ENCODE measurements around the gene ADO.

The ADO gene

GRCh38 chr10:62792261-62792660, 12.3 kb upstream of the ADO start:
- DNase-seq (ENCODE audit: low read depth in 1 of 2, low spot score in 1 of 2), result no peak

- no peak for DNase-seq (ENCODE audit: low read depth in 1 of 2, low spot score in 1 of 2)
These were observed 10.2 kb upstream of the ADO start for GRCh38 chr10:62794306-62794705.

- no peak for DNase-seq (ENCODE audit: low read depth in 1 of 2, low spot score in 1 of 2)
These were observed 9.4 kb upstream of the ADO start for GRCh38 chr10:62795100-62795499.

DNA sequence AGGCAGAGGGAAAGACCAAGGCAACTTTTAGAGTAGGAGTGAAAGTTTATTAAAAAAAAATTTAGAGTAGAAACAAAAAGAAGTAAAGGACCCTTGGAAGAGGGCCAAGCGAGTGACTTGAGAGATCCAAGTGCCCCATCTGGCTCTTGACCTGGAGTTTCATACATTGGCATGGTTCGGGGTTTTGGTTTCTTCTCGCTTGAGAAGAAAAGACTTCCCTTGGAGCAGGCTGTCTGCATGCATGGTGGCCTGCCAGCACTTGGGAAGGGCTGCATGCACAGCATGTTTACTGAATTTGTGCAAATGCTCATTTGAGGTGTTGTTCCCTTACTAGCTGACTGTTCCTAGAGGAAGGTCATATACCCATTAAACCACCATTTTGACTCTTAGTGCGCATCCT, 8.8 kb upstream of the ADO start:
- no peak for DNase-seq (ENCODE audit: low read depth in 1 of 2, low spot score in 1 of 2)

- no peak for DNase-seq (ENCODE audit: low read depth in 1 of 2, low spot score in 1 of 2)
These were observed 7.6 kb upstream of the ADO start for GRCh38 chr10:62796896-62797295.

GRCh38 chr10:62801871-62802270, 2.6 kb upstream of the ADO start:
- no peak for DNase-seq (ENCODE audit: low read depth in 1 of 2, low spot score in 1 of 2)

GRCh38 chr10:62803724-62804355, 680 bp upstream of the ADO start:
- DNase-seq (ENCODE audit: low read depth in 1 of 2, low spot score in 1 of 2), result no peak

DNA sequence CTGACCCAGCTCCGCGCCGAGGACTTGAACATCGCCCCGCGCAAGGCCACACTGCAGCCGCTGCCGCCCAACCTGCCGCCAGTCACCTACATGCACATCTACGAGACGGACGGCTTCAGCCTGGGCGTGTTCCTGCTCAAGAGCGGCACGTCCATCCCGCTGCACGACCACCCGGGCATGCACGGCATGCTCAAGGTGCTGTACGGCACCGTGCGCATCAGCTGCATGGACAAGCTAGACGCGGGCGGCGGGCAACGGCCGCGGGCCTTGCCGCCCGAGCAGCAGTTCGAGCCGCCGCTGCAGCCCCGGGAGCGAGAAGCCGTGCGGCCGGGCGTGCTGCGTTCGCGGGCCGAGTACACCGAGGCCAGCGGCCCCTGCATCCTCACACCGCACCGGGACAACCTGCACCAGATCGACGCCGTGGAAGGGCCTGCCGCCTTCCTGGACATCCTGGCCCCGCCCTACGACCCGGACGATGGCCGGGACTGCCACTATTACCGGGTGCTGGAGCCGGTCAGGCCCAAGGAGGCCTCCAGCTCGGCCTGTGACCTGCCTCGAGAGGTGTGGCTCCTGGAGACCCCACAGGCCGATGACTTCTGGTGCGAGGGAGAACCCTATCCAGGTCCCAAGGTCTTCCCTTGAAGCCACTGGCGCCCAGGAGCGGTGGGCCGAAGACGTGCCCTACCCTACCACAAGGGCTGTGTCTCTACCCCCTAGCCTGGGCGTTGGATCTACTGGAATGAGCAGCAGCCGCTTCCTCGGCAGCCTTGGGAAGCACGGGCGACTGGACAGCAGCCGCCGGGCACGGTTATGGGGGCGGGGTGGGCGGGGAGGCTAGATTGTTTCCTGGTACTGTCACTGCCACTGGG, 945 bp downstream of the ADO start:
- DNase-seq (ENCODE audit: low read depth in 1 of 2, low spot score in 1 of 2), result no peak

- no peak for DNase-seq (ENCODE audit: low read depth in 1 of 2, low spot score in 1 of 2)
These were observed 1.7 kb downstream of the ADO start for GRCh38 chr10:62806251-62806650.

DNA sequence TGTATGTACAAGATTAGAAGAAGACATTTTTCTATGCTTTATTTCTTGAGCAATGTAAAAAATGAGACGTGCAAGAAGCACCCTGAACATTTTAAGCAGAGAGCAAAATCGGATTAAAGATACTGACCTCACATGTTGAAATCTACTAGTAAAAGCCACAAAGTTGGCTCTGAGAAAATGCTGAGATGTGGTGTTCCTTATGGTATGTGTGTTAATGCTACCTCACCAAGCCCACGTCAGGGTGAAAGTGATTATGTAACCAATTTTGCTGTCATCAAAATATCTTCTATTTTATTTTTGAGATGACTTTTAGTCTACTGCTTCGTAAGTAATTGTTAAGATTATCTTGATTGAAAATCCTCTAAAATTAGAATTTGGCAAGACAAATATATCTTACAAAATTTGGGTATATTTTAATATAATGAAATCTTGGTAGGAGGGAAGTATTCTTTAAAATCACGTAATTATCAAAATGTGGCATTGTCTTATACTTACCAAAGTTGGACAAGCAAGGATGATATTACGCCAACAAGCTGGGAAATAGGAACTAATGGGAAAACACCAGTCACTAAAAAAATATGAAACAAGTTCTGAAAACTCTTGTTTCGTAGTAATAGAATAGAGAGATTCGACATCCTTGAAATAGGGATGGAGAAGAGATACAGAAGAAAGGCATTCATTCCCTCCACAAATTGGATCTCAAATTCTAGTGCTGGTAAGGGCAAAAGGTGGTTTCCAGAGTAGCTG, 5.8 kb downstream of the ADO start:
- no peak for DNase-seq (ENCODE audit: low read depth in 1 of 2, low spot score in 1 of 2)

DNA sequence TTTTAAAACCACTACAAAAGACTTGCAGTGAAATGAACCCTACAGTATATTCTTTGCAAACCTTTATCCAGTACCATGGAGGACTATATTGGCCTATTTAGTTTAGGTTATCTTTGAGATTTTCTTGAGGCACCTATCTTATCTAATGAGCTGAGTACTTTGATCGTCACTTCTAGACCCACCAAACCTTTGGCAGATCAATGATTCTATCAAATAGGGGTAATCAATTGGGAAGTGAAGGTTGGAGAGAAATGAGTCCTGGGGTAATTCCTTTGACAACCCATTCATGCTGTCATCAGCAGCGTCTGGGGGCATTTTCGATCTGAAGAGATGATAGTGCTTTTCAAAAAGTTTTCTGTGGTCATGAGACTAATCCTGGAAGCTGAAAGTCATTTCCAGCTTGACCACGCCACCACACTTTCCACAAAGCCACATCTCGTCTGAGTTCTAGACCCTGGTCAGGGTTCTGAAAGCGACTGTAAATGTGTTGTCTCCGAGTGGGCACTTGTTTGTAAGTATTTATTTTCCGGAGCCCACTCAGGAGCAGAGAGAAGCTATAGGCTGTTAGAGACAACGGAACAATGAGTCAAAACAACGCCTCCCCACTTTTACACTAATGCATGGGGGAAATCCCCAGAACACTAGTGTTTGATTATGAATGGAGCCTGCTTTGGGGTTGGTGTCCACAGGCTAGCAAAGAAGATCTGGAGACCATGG, 6.8 kb downstream of the ADO start:
- DNase-seq (ENCODE audit: low read depth in 1 of 2, low spot score in 1 of 2), result peak; percentile 28 to 31

GRCh38 chr10:62812672-62813439, 8.3 kb downstream of the ADO start:
- DNase-seq (ENCODE audit: low read depth in 1 of 2, low spot score in 1 of 2), result no peak

DNA sequence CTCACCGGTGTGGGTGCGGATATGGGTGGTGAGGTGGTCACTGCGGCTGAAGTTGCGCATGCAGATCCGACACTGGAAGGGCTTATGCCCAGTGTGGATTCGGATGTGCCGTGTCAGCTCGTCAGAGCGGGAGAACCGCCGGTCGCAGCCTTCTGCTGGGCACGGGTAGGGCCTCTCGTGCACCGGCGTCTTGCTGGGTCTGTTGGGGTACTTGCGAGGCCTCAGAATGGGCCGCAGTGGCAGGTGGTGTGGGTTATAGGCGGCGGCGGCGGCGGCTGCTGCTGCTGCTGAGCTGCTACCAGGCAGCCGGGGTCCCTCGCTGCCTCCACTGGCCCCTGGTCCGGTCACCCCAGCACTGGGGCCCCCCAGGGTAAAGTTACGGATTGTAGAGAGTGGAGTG, 8.9 kb downstream of the ADO start:
- peak in 1 of 2 donors; percentile 20 for DNase-seq (ENCODE audit: low read depth in 1 of 2, low spot score in 1 of 2)

- peak in 1 of 2 donors; percentile 22 for DNase-seq (ENCODE audit: low read depth in 1 of 2, low spot score in 1 of 2)
These were observed 9.5 kb downstream of the ADO start for GRCh38 chr10:62813981-62814380.

- DNase-seq (ENCODE audit: low read depth in 1 of 2, low spot score in 1 of 2), result peak in 1 of 2 donors; percentile 37
These were observed 10.3 kb downstream of the ADO start for GRCh38 chr10:62814756-62815380.

GRCh38 chr10:62815381-62816075, 11.0 kb downstream of the ADO start:
- DNase-seq (ENCODE audit: low read depth in 1 of 2, low spot score in 1 of 2), result peak in 1 of 2 donors; percentile 11

- no peak for DNase-seq (ENCODE audit: low read depth in 1 of 2, low spot score in 1 of 2)
These were observed 11.5 kb downstream of the ADO start for GRCh38 chr10:62816076-62816330.

DNA sequence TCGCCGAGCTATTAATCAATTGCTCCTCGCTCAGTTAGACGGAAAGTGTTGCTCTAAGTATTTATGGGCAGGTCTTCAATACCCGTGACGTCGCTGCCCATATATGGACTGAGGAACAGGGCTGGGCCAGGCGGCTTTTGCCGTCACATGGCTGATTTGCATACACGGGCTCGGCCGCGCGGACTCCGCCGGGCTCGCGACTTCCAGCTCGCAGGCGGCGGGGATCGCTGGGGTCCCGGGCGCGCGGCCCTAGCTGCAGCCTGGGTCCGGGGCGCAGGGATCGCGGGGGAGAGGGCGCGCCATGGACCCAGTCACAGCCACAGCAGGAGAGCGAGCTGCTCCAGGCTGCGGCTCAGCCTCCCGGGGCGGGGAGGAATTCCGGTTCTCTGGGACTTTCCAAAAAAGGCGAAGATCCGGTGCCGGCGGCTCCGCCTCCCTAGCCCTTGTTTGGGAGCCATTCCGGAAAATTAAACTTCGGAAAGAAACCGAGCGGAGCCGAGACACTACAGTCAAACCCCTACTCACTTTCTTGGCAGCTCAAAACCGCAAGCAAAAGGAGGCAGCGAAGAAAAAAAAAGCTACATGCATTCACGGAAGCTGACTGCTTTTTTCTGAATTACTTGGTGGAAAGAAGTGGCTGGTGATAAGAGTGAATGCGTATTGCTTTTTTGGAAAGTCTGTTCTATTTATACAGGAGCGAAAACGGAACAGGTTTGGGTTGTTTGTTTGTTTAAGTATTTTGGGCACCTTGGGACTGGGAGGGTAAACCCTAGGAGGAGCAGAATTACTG, 12.0 kb downstream of the ADO start, which contains the start of gene EGR2:
EGR2 (minus strand) TSS at position 36 of the 790 bp plus-strand sequence. CDS start 337 bp downstream, outside the sequence.
- DNase-seq (ENCODE audit: low read depth in 1 of 2, low spot score in 1 of 2), result peak; percentile 90
